ENCODE results near the gene ARSD. TPM values are rescaled to one million over a fixed set of nuclear protein-coding genes. Genes with fewer than 3 reads are reported as not detected.
"Not testable (repeated sequence)": the region's sequence is repeated elsewhere in the genome, so short reads cannot be mapped to it uniquely, and the experiment has no call there.

Gene ARSD
- total RNA-seq, 1 experiment from 2014 or later, result 12.7 TPM

- Histone ChIP-seq H3K36me3 (ENCODE audit: control insufficient read depth, insufficient read depth, low read length) (no peaks in the 10 kb centered on the region), H3K4me3 (ENCODE audit: low read depth in 2 of 2, low read length in 2 of 2) (no peak overlapping the region), H3K9me3 (ENCODE audit: control insufficient read depth, insufficient read depth, low read depth, low read length) (no peaks in the 10 kb centered on the region), H3K4me1 (ENCODE audit: control insufficient read depth, insufficient read depth, low read length) (no peaks in the 10 kb centered on the region), H3K27ac (ENCODE audit: low read length) (no peak overlapping the region), H3K27me3 (ENCODE audit: control insufficient read depth, insufficient read depth, low read length) (no peaks in the 10 kb centered on the region)
- in situ Hi-C loops (cut with HindIII; ENCODE audit: low pct_unique_long_range_greater_than_20kb, low sequenced_read_pairs) (no loop called here), intact Hi-C loops (cut with micrococcal nuclease; ENCODE audit: unreplicated experiment) (no loop called here)
- no peak for ATAC-seq
- BruUV-seq (replicated peaks), result no TSS peak
- ChIA-PET CTCF (no interaction called here), POLR2A (no interaction called here)
- TF ChIP-seq SIN3A (IDR thresholded peaks at IDR 0.05; ENCODE audit: borderline replicate concordance, insufficient read depth, low read depth, low read length) (no peak), POLR2AphosphoS5 (IDR thresholded peaks at IDR 0.05; ENCODE audit: low read depth, low read length) (no peak), TCF7L2 (IDR thresholded peaks at IDR 0.05; ENCODE audit: low read depth, low read length) (no peak), CTCF (IDR thresholded peaks at IDR 0.05) (no peak), REST (IDR thresholded peaks at IDR 0.05; ENCODE audit: insufficient read depth in 1 of 2, low read depth in 2 of 2, low read length in 1 of 2) (no peak)
- no peak for DNase-seq (ENCODE audit: low read depth, low spot score)
These were observed 27.6 kb downstream of the ARSD start for GRCh38 chrX:2901367-2902036.

GRCh38 chrX:2898846-2899512 lies 30.2 kb downstream of the ARSD start:
- H3K4me1 ChIP-seq (ENCODE audit: control insufficient read depth, insufficient read depth, low read length), result no peaks in the 10 kb centered on the region
- no peaks in the 10 kb centered on the region for H3K36me3 ChIP-seq (ENCODE audit: control insufficient read depth, insufficient read depth, low read length)
- no peak for ATAC-seq
- TF ChIP-seq REST (IDR thresholded peaks at IDR 0.05; ENCODE audit: insufficient read depth in 1 of 2, low read depth in 2 of 2, low read length in 1 of 2) (no peak), TCF7L2 (IDR thresholded peaks at IDR 0.05; ENCODE audit: low read depth, low read length) (no peak), SIN3A (IDR thresholded peaks at IDR 0.05; ENCODE audit: borderline replicate concordance, insufficient read depth, low read depth, low read length) (no peak), CTCF (IDR thresholded peaks at IDR 0.05) (no peak), POLR2AphosphoS5 (IDR thresholded peaks at IDR 0.05; ENCODE audit: low read depth, low read length) (no peak)
- no peak overlapping the region for H3K27ac ChIP-seq (ENCODE audit: low read length)
- H3K27me3 ChIP-seq (ENCODE audit: control insufficient read depth, insufficient read depth, low read length), result no peaks in the 10 kb centered on the region
- no TSS peak for BruUV-seq (replicated peaks)
- H3K9me3 ChIP-seq (ENCODE audit: control insufficient read depth, insufficient read depth, low read depth, low read length), result no peaks in the 10 kb centered on the region
- intact Hi-C loops (cut with micrococcal nuclease; ENCODE audit: unreplicated experiment) (no loop called here), in situ Hi-C loops (cut with HindIII; ENCODE audit: low pct_unique_long_range_greater_than_20kb, low sequenced_read_pairs) (no loop called here)
- no peak overlapping the region for H3K4me3 ChIP-seq (ENCODE audit: low read depth in 2 of 2, low read length in 2 of 2)
- ChIA-PET POLR2A (no interaction called here), CTCF (no interaction called here)
- DNase-seq (ENCODE audit: low read depth, low spot score), result no peak

- CTCF ChIA-PET; H3K27ac ChIP-seq (ENCODE audit: low read length); H3K4me1 ChIP-seq (ENCODE audit: control insufficient read depth, insufficient read depth, low read length); intact Hi-C loops (cut with micrococcal nuclease; ENCODE audit: unreplicated experiment); in situ Hi-C loops (cut with HindIII; ENCODE audit: low pct_unique_long_range_greater_than_20kb, low sequenced_read_pairs); DNase-seq (ENCODE audit: low read depth, low spot score); H3K4me3 ChIP-seq (ENCODE audit: low read depth in 2 of 2, low read length in 2 of 2); BruUV-seq (replicated peaks); H3K9me3 ChIP-seq (ENCODE audit: control insufficient read depth, insufficient read depth, low read depth, low read length); H3K36me3 ChIP-seq (ENCODE audit: control insufficient read depth, insufficient read depth, low read length); POLR2A ChIA-PET; ATAC-seq; H3K27me3 ChIP-seq (ENCODE audit: control insufficient read depth, insufficient read depth, low read length): not testable (repeated sequence)
These were observed 31.2 kb downstream of the ARSD start for GRCh38 chrX:2897690-2898623.
